WERI-Rb-1 (cell line): ENCODE results near the gene RAB22A.

ENCODE experiments used
- DNase-seq: peaks from one replicate; pipeline ENCODE4 v3.0.0-alpha.2; 2020
- H3K27ac ChIP-seq: fragments of 250-450 bp; sonication (Bioruptor Pico); 2 replicates; pipeline ENCODE4 v1.5.1; 2020; ENCODE audit warnings: mild to moderate bottlenecking, moderate library complexity
- H3K27me3 ChIP-seq: fragments of 250-450 bp; sonication (Bioruptor Pico); 2 replicates; pipeline ENCODE4 v1.5.1; 2021; ENCODE audit warnings: mild to moderate bottlenecking, low read depth, moderate library complexity; ENCODE audit not compliant: insufficient read depth, severe bottlenecking
- H3K36me3 ChIP-seq: fragments of 250-450 bp; sonication (Bioruptor Pico); 2 replicates; pipeline ENCODE4 v1.5.1; 2020; ENCODE audit warnings: mild to moderate bottlenecking, moderate library complexity
- H3K4me3 ChIP-seq: 2 replicates; pipeline ENCODE4 v1.5.1; 2011; ENCODE audit warnings: low read depth, mild to moderate bottlenecking, control low read depth, low read length
- H3K9me3 ChIP-seq: fragments of 250-450 bp; sonication (Bioruptor Pico); 2 replicates; pipeline ENCODE4 v1.5.1; 2021; ENCODE audit warnings: mild to moderate bottlenecking, moderate library complexity; ENCODE audit not compliant: severe bottlenecking
- CTCF ChIP-seq: IDR thresholded peaks from 2 replicates; pipeline ENCODE4 v1.5.1; 2011; ENCODE audit warnings: low read depth, mild to moderate bottlenecking, control low read depth, inconsistent platforms, low read length

RAB22A gene

GRCh38 chr20:58339741-58340140 is 30.2 kb downstream of the RAB22A start:
- no peaks in the 10 kb centered on the region for H3K27me3 ChIP-seq
- no peak overlapping the region for H3K4me3 ChIP-seq
- no peaks in the 10 kb centered on the region for H3K36me3 ChIP-seq
- H3K9me3 ChIP-seq, result no peaks in the 10 kb centered on the region
- H3K27ac ChIP-seq, result no peak overlapping the region
- DNase-seq, result no peak
- TF ChIP-seq CTCF, result no peak

GRCh38 chr20:58340151-58340550 is 30.6 kb downstream of the RAB22A start:
- no peaks in the 10 kb centered on the region for H3K9me3 ChIP-seq
- DNase-seq, result no peak
- TF ChIP-seq CTCF, result no peak
- peaks cover under 1% of the 10 kb centered on the region; the same call in 1 of the 2 replicates for H3K36me3 ChIP-seq
- no peak overlapping the region for H3K4me3 ChIP-seq
- H3K27ac ChIP-seq, result no peak overlapping the region
- no peaks in the 10 kb centered on the region for H3K27me3 ChIP-seq

DNA sequence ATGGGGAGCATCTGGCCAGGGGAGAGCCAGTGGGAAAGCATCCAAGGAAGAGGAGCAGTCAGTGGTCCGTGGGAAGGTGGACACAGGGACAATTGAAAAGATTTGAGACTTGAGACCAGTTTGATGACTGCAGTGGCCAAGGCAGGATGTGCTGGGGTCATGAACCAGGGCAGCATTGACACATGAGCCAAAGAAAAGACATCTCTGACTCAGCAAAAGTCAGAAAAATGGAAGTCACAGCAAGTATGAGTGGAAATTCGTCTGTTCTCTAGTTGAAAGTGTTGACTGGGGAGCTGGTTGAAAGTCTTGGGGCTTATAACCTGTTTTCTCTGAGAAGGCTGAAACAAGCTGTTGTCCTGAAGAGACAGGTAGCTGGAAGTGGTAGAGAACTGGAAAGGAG is 31.3 kb downstream of the RAB22A start:
- no peaks in the 10 kb centered on the region for H3K27me3 ChIP-seq
- no peak overlapping the region for H3K4me3 ChIP-seq
- H3K27ac ChIP-seq, result no peak overlapping the region
- DNase-seq, result no peak
- H3K36me3 ChIP-seq, result peaks cover 6% of the 10 kb centered on the region
- TF ChIP-seq CTCF, result no peak
- H3K9me3 ChIP-seq, result no peaks in the 10 kb centered on the region

- Histone ChIP-seq H3K27me3 (no peaks in the 10 kb centered on the region), H3K9me3 (no peaks in the 10 kb centered on the region), H3K36me3 (peaks cover 6% of the 10 kb centered on the region), H3K4me3 (no peak overlapping the region), H3K27ac (no peak overlapping the region)
- no peak for DNase-seq
- TF ChIP-seq CTCF, result no peak
Measured at GRCh38 chr20:58342104-58342945, 32.8 kb downstream of the RAB22A start.

DNA sequence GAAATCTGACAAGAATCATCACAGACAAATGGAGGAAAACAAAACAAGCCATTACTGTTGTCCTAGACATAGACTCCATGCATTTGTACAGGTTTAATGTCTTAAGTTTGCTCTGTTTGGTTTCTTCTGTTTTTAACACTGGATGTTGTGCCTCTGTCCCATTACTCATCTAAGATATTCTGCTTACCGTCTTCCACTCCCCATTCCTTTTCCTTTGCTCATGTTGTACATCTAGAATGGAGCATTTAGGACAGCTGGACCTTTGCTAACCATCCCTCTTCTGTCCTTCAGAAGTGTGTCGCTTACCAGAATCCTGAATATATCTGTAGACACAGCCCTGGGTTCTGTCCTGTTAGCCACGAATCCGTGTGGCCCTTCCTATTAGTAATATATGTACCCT is 35.2 kb downstream of the RAB22A start:
- TF ChIP-seq CTCF, result no peak
- no peak overlapping the region for H3K27ac ChIP-seq

GRCh38 chr20:58349570-58349969 is 40.1 kb downstream of the RAB22A start:
- TF ChIP-seq CTCF, result no peak
- Histone ChIP-seq H3K36me3 (peaks cover 6% of the 10 kb centered on the region), H3K9me3 (no peaks in the 10 kb centered on the region), H3K27ac (no peak overlapping the region), H3K4me3 (no peak overlapping the region), H3K27me3 (no peaks in the 10 kb centered on the region)
- DNase-seq, result no peak

More for the DNA sequence above, 35.2 kb downstream of the RAB22A start:
- H3K4me3 ChIP-seq, result no peak overlapping the region
- no peaks in the 10 kb centered on the region for H3K9me3 ChIP-seq
- H3K36me3 ChIP-seq, result peaks cover 6% of the 10 kb centered on the region
- no peak for DNase-seq
- no peaks in the 10 kb centered on the region for H3K27me3 ChIP-seq
